ENCODE data around the gene SEPTIN8. TPM values are rescaled to one million over a fixed set of nuclear protein-coding genes. Genes with fewer than 3 reads are reported as not detected.

Gene SEPTIN8
- total RNA-seq, 1 donor from 2014 or later = 97.5 TPM

- Mint-ChIP-seq H3K9me3 (ENCODE audit: unreplicated experiment) (no peaks in the 10 kb centered on the region), H3K36me3 (ENCODE audit: low read depth, unreplicated experiment) (peaks cover 15% of the 10 kb centered on the region), H3K4me3 (ENCODE audit: unreplicated experiment) (no peak overlapping the region), H3K27me3 (ENCODE audit: low read depth, unreplicated experiment) (peaks cover 31% of the 10 kb centered on the region), H3K4me1 (ENCODE audit: low read depth, unreplicated experiment) (peaks cover 5% of the 10 kb centered on the region), H3K27ac (ENCODE audit: unreplicated experiment) (no peak overlapping the region)
- Histone ChIP-seq H3K9me3 (ENCODE audit: insufficient read depth, low read depth, low read length) (no peaks in the 10 kb centered on the region), H3K36me3 (ENCODE audit: insufficient read depth, low read length) (no peaks in the 10 kb centered on the region), H3K27me3 (ENCODE audit: insufficient read depth, low read length) (no peaks in the 10 kb centered on the region), H3K9ac (ENCODE audit: low read length) (peak overlapping the region; percentile 21), H2AFZ (ENCODE audit: low read depth, low read length) (peak overlapping the region; percentile 63), H3K27ac (ENCODE audit: low read depth, low read length) (no peak overlapping the region), H3K4me3 (ENCODE audit: insufficient read depth, low read depth, low read length) (peak overlapping the region; percentile 22), H3K4me1 (ENCODE audit: insufficient read depth, low read length) (peaks cover 7% of the 10 kb centered on the region), H3K79me2 (ENCODE audit: insufficient read depth, low read length) (no peaks in the 10 kb centered on the region), H3K4me2 (ENCODE audit: low read length) (peak overlapping the region; percentile 77), H4K20me1 (ENCODE audit: insufficient read depth, low read length) (peaks cover 14% of the 10 kb centered on the region)
- FAIRE-seq = no peak
- TF ChIP-seq EZH2 (IDR thresholded peaks at IDR 0.05; ENCODE audit: insufficient read depth, low read length) = no peak
- TF ChIP-seq, protein P1, sequence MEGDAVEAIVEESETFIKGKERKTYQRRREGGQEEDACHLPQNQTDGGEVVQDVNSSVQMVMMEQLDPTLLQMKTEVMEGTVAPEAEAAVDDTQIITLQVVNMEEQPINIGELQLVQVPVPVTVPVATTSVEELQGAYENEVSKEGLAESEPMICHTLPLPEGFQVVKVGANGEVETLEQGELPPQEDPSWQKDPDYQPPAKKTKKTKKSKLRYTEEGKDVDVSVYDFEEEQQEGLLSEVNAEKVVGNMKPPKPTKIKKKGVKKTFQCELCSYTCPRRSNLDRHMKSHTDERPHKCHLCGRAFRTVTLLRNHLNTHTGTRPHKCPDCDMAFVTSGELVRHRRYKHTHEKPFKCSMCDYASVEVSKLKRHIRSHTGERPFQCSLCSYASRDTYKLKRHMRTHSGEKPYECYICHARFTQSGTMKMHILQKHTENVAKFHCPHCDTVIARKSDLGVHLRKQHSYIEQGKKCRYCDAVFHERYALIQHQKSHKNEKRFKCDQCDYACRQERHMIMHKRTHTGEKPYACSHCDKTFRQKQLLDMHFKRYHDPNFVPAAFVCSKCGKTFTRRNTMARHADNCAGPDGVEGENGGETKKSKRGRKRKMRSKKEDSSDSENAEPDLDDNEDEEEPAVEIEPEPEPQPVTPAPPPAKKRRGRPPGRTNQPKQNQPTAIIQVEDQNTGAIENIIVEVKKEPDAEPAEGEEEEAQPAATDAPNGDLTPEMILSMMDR (IDR thresholded peaks at IDR 0.05; ENCODE audit: insufficient read depth, low read depth, low read length) = no peak
- no peak for DNase-seq (ENCODE audit: low read depth)
Observed at GRCh38 chr5:132825834-132826391, 48.9 kb upstream of the SEPTIN8 start.

DNA sequence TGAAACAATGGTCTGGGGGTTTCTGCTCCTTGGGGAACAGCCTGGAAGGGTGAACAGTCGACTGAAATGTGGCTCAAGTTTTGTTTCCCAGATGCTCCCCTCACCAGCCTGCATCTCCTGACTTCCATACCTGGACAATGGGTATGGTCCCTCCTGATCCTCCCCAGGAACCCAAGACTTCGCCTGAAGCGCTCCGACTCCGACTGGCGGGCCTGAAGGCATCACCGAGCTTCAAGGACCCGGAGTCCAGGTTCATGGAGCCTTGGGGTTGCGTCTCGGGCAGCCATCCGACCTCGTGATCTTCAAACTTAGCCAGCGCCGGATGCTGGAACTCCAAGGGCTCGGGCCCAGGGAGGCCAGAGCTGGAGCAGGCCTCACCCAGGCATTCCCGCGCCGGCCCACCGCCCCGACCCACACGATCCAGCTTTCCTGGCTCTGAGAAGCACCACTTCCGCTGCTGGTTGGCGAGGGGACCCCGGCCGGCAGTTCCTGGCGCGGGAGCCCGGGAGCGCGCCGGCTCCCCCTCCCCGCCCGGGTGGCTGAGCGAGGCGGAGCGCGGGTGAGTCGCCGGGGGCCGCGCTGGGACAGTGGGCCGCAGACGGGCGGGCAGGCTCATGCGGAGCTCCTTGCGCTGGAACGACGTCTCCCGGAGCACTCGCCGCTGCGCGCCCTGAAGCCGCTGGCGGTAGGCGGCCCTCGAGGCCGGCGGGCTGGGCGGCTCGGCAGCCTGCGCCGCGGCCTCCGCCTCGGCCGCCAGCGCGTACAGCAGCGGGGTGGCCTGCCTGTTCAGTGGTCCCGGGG, 48.2 kb upstream of the SEPTIN8 start:
- peak overlapping the region; percentile 77 for H3K4me2 ChIP-seq (ENCODE audit: low read length)
- no peak for FAIRE-seq
- peaks cover 31% of the 10 kb centered on the region for H3K27me3 Mint-ChIP-seq (ENCODE audit: low read depth, unreplicated experiment)

More for the DNA sequence above, 48.2 kb upstream of the SEPTIN8 start:
- DNase-seq (ENCODE audit: low read depth) = no peak
- Histone ChIP-seq H3K4me1 (ENCODE audit: insufficient read depth, low read length) (peaks cover 7% of the 10 kb centered on the region), H2AFZ (ENCODE audit: low read depth, low read length) (peak overlapping the region; percentile 63), H3K79me2 (ENCODE audit: insufficient read depth, low read length) (no peaks in the 10 kb centered on the region), H3K27me3 (ENCODE audit: insufficient read depth, low read length) (no peaks in the 10 kb centered on the region), H3K9me3 (ENCODE audit: insufficient read depth, low read depth, low read length) (no peaks in the 10 kb centered on the region), H3K27ac (ENCODE audit: low read depth, low read length) (no peak overlapping the region), H3K4me3 (ENCODE audit: insufficient read depth, low read depth, low read length) (peak overlapping the region; percentile 22), H3K36me3 (ENCODE audit: insufficient read depth, low read length) (no peaks in the 10 kb centered on the region), H3K9ac (ENCODE audit: low read length) (peak overlapping the region; percentile 21), H4K20me1 (ENCODE audit: insufficient read depth, low read length) (peaks cover 14% of the 10 kb centered on the region)
- Mint-ChIP-seq H3K27ac (ENCODE audit: unreplicated experiment) (no peak overlapping the region), H3K9me3 (ENCODE audit: unreplicated experiment) (no peaks in the 10 kb centered on the region), H3K36me3 (ENCODE audit: low read depth, unreplicated experiment) (peaks cover 15% of the 10 kb centered on the region), H3K4me3 (ENCODE audit: unreplicated experiment) (no peak overlapping the region), H3K4me1 (ENCODE audit: low read depth, unreplicated experiment) (peaks cover 5% of the 10 kb centered on the region)
- TF ChIP-seq, protein P1 (IDR thresholded peaks at IDR 0.05; ENCODE audit: insufficient read depth, low read depth, low read length) = no peak
- TF ChIP-seq EZH2 (IDR thresholded peaks at IDR 0.05; ENCODE audit: insufficient read depth, low read length) = no peak
